ENCODE data around the gene DNAH14. TPM values are rescaled to one million over a fixed set of nuclear protein-coding genes. Genes with fewer than 3 reads are reported as not detected.
"Not testable (repeated sequence)": the region's sequence is repeated elsewhere in the genome, so short reads cannot be mapped to it uniquely, and the experiment has no call there.

Gene DNAH14
- total RNA-seq, 1 experiment from 2014 or later = 57.3 TPM

DNA sequence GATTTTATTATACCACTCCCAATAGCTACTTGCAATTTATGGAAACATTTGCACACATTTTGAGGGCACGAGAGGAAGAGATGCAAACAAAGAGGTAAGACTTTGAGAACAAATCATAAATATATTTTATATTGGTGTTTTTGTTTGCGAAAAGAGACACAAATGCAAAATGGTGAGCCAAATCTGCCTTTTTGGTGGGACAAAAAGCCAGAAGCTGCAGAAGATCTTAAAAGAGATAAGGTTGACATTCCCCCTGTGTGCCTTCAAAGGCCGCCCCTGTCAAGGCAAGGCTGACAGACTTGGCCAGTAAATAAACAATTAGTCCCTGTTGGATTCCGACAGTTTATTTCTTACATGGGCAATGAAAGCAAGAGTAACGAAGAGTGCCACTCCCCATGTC is 375.5 kb downstream of the DNAH14 start:
- no peaks in the 10 kb centered on the region for H3K27me3 Mint-ChIP-seq (ENCODE audit: insufficient read depth, unreplicated experiment)
- BruUV-seq (replicated peaks) = no TSS peak
- no peaks in the 10 kb centered on the region for H3K27me3 ChIP-seq (replicated peaks; ENCODE audit: control insufficient read depth, insufficient read depth, low read length)
- H3K4me1 Mint-ChIP-seq (ENCODE audit: low read depth, unreplicated experiment) = no peaks in the 10 kb centered on the region
- no peak overlapping the region for H3K4me3 ChIP-seq (ENCODE audit: low read depth, low read length)
- H3K4me1 ChIP-seq = no peaks in the 10 kb centered on the region
- H3K27ac Mint-ChIP-seq (ENCODE audit: unreplicated experiment) = no peak overlapping the region
- intact Hi-C loops (cut with micrococcal nuclease; ENCODE audit: unreplicated experiment) = no loop called here
- no peaks in the 10 kb centered on the region for H3K9me3 Mint-ChIP-seq (ENCODE audit: unreplicated experiment)
- POLR2A ChIA-PET = no interaction called here
- CTCF ChIA-PET = no interaction called here
- TF ChIP-seq, protein P1, sequence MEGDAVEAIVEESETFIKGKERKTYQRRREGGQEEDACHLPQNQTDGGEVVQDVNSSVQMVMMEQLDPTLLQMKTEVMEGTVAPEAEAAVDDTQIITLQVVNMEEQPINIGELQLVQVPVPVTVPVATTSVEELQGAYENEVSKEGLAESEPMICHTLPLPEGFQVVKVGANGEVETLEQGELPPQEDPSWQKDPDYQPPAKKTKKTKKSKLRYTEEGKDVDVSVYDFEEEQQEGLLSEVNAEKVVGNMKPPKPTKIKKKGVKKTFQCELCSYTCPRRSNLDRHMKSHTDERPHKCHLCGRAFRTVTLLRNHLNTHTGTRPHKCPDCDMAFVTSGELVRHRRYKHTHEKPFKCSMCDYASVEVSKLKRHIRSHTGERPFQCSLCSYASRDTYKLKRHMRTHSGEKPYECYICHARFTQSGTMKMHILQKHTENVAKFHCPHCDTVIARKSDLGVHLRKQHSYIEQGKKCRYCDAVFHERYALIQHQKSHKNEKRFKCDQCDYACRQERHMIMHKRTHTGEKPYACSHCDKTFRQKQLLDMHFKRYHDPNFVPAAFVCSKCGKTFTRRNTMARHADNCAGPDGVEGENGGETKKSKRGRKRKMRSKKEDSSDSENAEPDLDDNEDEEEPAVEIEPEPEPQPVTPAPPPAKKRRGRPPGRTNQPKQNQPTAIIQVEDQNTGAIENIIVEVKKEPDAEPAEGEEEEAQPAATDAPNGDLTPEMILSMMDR (IDR thresholded peaks at IDR 0.05; ENCODE audit: insufficient read depth in 1 of 2, low read depth in 1 of 2, low read length in 1 of 2, severe bottlenecking in 1 of 2, unreplicated experiment in 1 of 2) = no peak
- H3K36me3 ChIP-seq (ENCODE audit: control insufficient read depth, insufficient read depth, low read length) = no peaks in the 10 kb centered on the region
- no peaks in the 10 kb centered on the region for H3K9me3 ChIP-seq
- DNase-seq = no peak
- no peaks in the 10 kb centered on the region for H3K36me3 Mint-ChIP-seq (ENCODE audit: insufficient read depth, unreplicated experiment)
- no peak overlapping the region for H3K4me3 Mint-ChIP-seq (ENCODE audit: unreplicated experiment)

DNA sequence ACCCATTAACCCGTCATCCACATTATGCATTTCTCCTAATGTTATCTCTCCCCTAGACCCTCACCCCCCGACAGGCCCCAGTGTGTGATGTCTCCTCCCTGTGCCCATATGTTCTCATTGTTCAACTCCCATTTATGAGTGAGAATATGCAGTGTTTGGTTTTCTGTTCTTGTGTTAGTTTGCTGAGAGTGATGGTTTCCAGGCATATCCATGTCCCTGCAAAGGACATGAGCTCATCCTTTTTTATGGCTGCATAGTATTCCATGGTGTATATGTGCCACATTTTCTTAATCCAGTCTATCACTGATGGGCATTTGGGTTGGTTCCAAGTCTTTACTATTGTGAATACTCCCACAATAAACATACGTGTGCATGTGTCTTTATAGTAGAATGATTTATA is 381.1 kb downstream of the DNAH14 start:
- H3K36me3 Mint-ChIP-seq (ENCODE audit: insufficient read depth, unreplicated experiment); H3K4me1 ChIP-seq; H3K4me3 ChIP-seq (ENCODE audit: low read depth, low read length); H3K27ac Mint-ChIP-seq (ENCODE audit: unreplicated experiment); DNase-seq; BruUV-seq (replicated peaks); H3K4me1 Mint-ChIP-seq (ENCODE audit: low read depth, unreplicated experiment); H3K36me3 ChIP-seq (ENCODE audit: control insufficient read depth, insufficient read depth, low read length); H3K27me3 ChIP-seq (replicated peaks; ENCODE audit: control insufficient read depth, insufficient read depth, low read length); POLR2A ChIA-PET; CTCF ChIA-PET; H3K27me3 Mint-ChIP-seq (ENCODE audit: insufficient read depth, unreplicated experiment); H3K9me3 ChIP-seq; H3K4me3 Mint-ChIP-seq (ENCODE audit: unreplicated experiment); H3K9me3 Mint-ChIP-seq (ENCODE audit: unreplicated experiment): not testable (repeated sequence)
- intact Hi-C loops (cut with micrococcal nuclease; ENCODE audit: unreplicated experiment) = loop anchor here (10.0 kb wide), 1 partner anchor 664 kb away; no protein-coding TSS in a partner anchor

DNA sequence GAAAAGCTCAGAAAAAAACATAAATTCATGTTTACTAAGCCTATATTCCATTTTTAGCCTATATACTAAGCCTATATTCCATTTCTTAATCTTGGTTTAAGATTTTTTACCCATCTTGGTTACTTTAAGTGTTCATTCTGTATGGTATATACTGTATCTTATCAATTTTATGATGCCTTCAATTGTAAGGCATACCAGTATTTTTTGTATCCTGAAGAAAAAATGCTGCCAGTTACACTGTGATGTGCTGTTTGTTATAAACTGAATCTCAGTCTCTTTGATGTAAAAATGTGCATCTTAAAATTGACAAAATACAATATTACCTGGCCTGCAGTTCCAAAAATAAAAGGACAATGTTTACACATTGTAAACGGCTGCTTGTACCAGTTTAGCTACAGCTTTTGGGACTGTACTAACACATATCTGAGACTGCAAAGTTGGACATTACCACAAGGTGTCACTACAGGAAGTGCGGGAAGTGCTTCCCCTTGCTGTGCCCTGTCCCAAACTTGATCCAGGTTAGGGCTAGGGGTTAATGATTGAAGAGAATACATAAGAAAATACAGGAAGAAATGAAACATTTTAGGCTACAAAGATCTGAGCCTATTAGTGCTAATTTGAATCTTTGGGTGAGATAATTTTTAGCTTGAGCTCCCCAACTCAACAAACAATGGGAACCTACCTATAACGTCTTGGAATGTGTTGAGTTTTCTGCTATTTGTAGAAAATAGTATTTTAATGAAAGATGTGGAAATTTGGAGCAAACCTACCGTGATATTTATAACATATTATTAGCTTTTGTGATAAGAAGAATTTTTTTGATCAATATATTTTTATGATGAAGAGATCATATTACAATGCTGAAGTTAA is 389.5 kb downstream of the DNAH14 start:
- no peak overlapping the region for H3K27ac Mint-ChIP-seq (ENCODE audit: unreplicated experiment)
- ChIA-PET POLR2A (interaction anchor here (0.6 kb wide), 1 partner anchor 99 kb away, joined by 4 read pairs; no protein-coding TSS in a partner anchor), CTCF (interaction anchor here (0.6 to 2.7 kb wide), 5 partner anchors 10 to 123 kb away, joined by 3 to 20 read pairs (median 4); no protein-coding TSS in a partner anchor)
- BruUV-seq (replicated peaks) = no TSS peak
- DNase-seq = peak; percentile 58 to 71
- H3K27me3 Mint-ChIP-seq (ENCODE audit: insufficient read depth, unreplicated experiment) = no peaks in the 10 kb centered on the region
- intact Hi-C loops (cut with micrococcal nuclease; ENCODE audit: unreplicated experiment) = loop anchor here (1.0 to 10.0 kb wide), 3 partner anchors 24 to 656 kb away; no protein-coding TSS in a partner anchor
- H3K4me3 Mint-ChIP-seq (ENCODE audit: unreplicated experiment) = no peak overlapping the region
- H3K4me1 ChIP-seq = 0 out of 2 replicates have a peak, but pooled peaks cover 6% of the 10 kb centered on the region
- no peak overlapping the region for H3K4me3 ChIP-seq (ENCODE audit: low read depth, low read length)
- H3K9me3 ChIP-seq = no peaks in the 10 kb centered on the region
- peaks cover 10% of the 10 kb centered on the region for H3K4me1 Mint-ChIP-seq (ENCODE audit: low read depth, unreplicated experiment)
- no peaks in the 10 kb centered on the region for H3K9me3 Mint-ChIP-seq (ENCODE audit: unreplicated experiment)
- TF ChIP-seq, protein P1 (IDR thresholded peaks at IDR 0.05; ENCODE audit: insufficient read depth in 1 of 2, low read depth in 1 of 2, low read length in 1 of 2, severe bottlenecking in 1 of 2, unreplicated experiment in 1 of 2) = peak; percentile 77 to 80
- H3K36me3 ChIP-seq (ENCODE audit: control insufficient read depth, insufficient read depth, low read length) = no peaks in the 10 kb centered on the region
- no peaks in the 10 kb centered on the region for H3K36me3 Mint-ChIP-seq (ENCODE audit: insufficient read depth, unreplicated experiment)
- H3K27me3 ChIP-seq (replicated peaks; ENCODE audit: control insufficient read depth, insufficient read depth, low read length) = no peaks in the 10 kb centered on the region

Data from Caco-2 (cell line).